HS-5 (cell line): ENCODE results near the gene SYNPR.

Experiments used
- DNase-seq: peaks from one replicate; pipeline ENCODE4 v3.0.0-alpha.2; 2012; ENCODE audit warnings: low read depth

Gene SYNPR

GRCh38 chr3:63555767-63556166 lies 277.7 kb downstream of the SYNPR start:
- DNase-seq, result no peak

- DNase-seq, result no peak
Observed at GRCh38 chr3:63556401-63556800, 278.3 kb downstream of the SYNPR start.

- DNase-seq, result no peak
Observed at GRCh38 chr3:63557912-63558311, 279.8 kb downstream of the SYNPR start.

GRCh38 chr3:63559884-63560283 lies 281.8 kb downstream of the SYNPR start:
- no peak for DNase-seq

- no peak for DNase-seq
Observed at GRCh38 chr3:63561879-63562278, 283.8 kb downstream of the SYNPR start.

GRCh38 chr3:63562323-63562722 lies 284.2 kb downstream of the SYNPR start:
- no peak for DNase-seq

- DNase-seq, result no peak
Observed at GRCh38 chr3:63563572-63563971, 285.5 kb downstream of the SYNPR start.

- DNase-seq, result no peak
Observed at GRCh38 chr3:63565220-63565619, 287.1 kb downstream of the SYNPR start.

- no peak for DNase-seq
Observed at GRCh38 chr3:63571682-63572081, 293.6 kb downstream of the SYNPR start.

- no peak for DNase-seq
Observed at GRCh38 chr3:63576846-63577245, 298.7 kb downstream of the SYNPR start.

GRCh38 chr3:63578858-63579257 lies 300.8 kb downstream of the SYNPR start:
- DNase-seq, result no peak

- DNase-seq, result no peak
Observed at GRCh38 chr3:63580151-63580550, 302.0 kb downstream of the SYNPR start.

GRCh38 chr3:63582943-63583500 lies 304.9 kb downstream of the SYNPR start:
- no peak for DNase-seq

GRCh38 chr3:63584681-63585080 lies 306.6 kb downstream of the SYNPR start:
- no peak for DNase-seq

GRCh38 chr3:63585927-63586326 lies 307.8 kb downstream of the SYNPR start:
- DNase-seq, result no peak

GRCh38 chr3:63588895-63589294 lies 310.8 kb downstream of the SYNPR start:
- no peak for DNase-seq

GRCh38 chr3:63593779-63594178 lies 315.7 kb downstream of the SYNPR start:
- no peak for DNase-seq

- no peak for DNase-seq
Observed at GRCh38 chr3:63595221-63595620, 317.1 kb downstream of the SYNPR start.

- DNase-seq, result no peak
Observed at GRCh38 chr3:63597019-63597418, 318.9 kb downstream of the SYNPR start.

GRCh38 chr3:63607716-63608115 lies 329.6 kb downstream of the SYNPR start:
- DNase-seq, result no peak

GRCh38 chr3:63609408-63609807 lies 331.3 kb downstream of the SYNPR start:
- no peak for DNase-seq

GRCh38 chr3:63609834-63610233 lies 331.7 kb downstream of the SYNPR start:
- DNase-seq, result no peak

- DNase-seq, result no peak
Observed at GRCh38 chr3:63611382-63611781, 333.3 kb downstream of the SYNPR start.

GRCh38 chr3:63613561-63613960 lies 335.5 kb downstream of the SYNPR start:
- peak; percentile 51 for DNase-seq

GRCh38 chr3:63617391-63617790 lies 339.3 kb downstream of the SYNPR start:
- no peak for DNase-seq
